HepG2 (cell line): ENCODE data around the gene MSI2. TPM values are rescaled to one million over a fixed set of nuclear protein-coding genes. Genes with fewer than 3 reads are reported as not detected.

Source experiments
- ATAC-seq: fragments of 200-7000 bp; cut with Tn5 transposase; 3 replicates; pipeline ENCODE4 v1.9.1; 2020; ENCODE audit warnings: mild to moderate bottlenecking, moderate library complexity
- BruUV-seq: library from RNA; stranded (reverse); fragments of 400-500 nt; replicated peaks from 2 replicates; lab custom pipeline; 2021; lab: Mats Ljungman, UMichigan
- CTCF ChIA-PET: fragments of 300-600 bp; formaldehyde crosslinking; extraction: SDS; loops from one replicate; lab custom pipeline; 2021; ENCODE audit warnings: low total read pairs, inconsistent platforms, low intra/inter-chr PET ratio; lab: Yijun Ruan, JAX
- POLR2A ChIA-PET: fragments of 350-600 bp; sonication (Branson Sonifier 250); formaldehyde crosslinking; loops from one replicate; lab custom pipeline; 2020; ENCODE audit warnings: antibody characterized with exemption, inconsistent platforms; lab: Yijun Ruan, JAX
- DNase-seq: peaks from one replicate; pipeline ENCODE4 v3.0.0-alpha.2; 2015; ENCODE audit warnings: low spot score
- FAIRE-seq: peaks from 3 replicates; lab custom pipeline; 2011; peaks lifted over from hg19 to GRCh38; lab: Jason Lieb, UNC
- H2AFZ ChIP-seq: one replicate; pipeline ENCODE4 v1.6.1; 2011; ENCODE audit warnings: low read length, inconsistent platforms
- H3K27ac ChIP-seq: fragments of 300-600 bp; 3 replicates; pipeline ENCODE4 v1.8.0; 2011; ENCODE audit warnings: mixed run types, mild to moderate bottlenecking, mixed read lengths, low read length, inconsistent platforms; ENCODE audit not compliant: insufficient read depth; ENCODE audit errors: extremely low read length
- H3K27me3 ChIP-seq, 2 experiments: fragments of 200-600 bp in 1 of 2; 2 replicates in 1 of 2; 3 replicates in 1 of 2; pipeline versions ENCODE4 v1.6.0 to v1.8.0; 2011; ENCODE audit warnings: low read length in 2 of 2, mild to moderate bottlenecking in 2 of 2, moderate library complexity in 2 of 2, inconsistent platforms in 1 of 2; ENCODE audit not compliant: insufficient read depth in 2 of 2, control insufficient read depth in 1 of 2
- H3K36me3 ChIP-seq, 2 experiments: fragments of 200-600 bp in 1 of 2; replicated peaks in 1 of 2; 2 replicates in 1 of 2; 3 replicates in 1 of 2; pipeline versions ENCODE4 v1.5.1 to v1.8.0; 2011; ENCODE audit warnings: low read length in 2 of 2, inconsistent platforms in 1 of 2; ENCODE audit not compliant: insufficient read depth in 2 of 2, control insufficient read depth in 1 of 2
- H3K4me1 ChIP-seq: 2 replicates; pipeline ENCODE4 v1.5.1; 2012; ENCODE audit warnings: low read length, inconsistent platforms; ENCODE audit not compliant: insufficient read depth
- H3K4me2 ChIP-seq: 2 replicates; pipeline ENCODE4 v1.6.0; 2011; ENCODE audit warnings: low read depth, low read length, inconsistent platforms
- H3K4me3 ChIP-seq, 3 experiments: fragments of 200-600 bp in 1 of 3; sonication (generic), shearing (Covaris generic) in 1 of 3; replicated peaks in 1 of 3; 2 replicates each; pipeline ENCODE4 v1.5.1; 2011 to 2016; ENCODE audit warnings: low read length in 3 of 3, inconsistent platforms in 2 of 3, low read depth in 2 of 3, mild to moderate bottlenecking in 2 of 3, control low read depth in 1 of 3, mixed read lengths in 1 of 3; ENCODE audit not compliant: insufficient read depth in 1 of 3
- H3K79me2 ChIP-seq: one replicate; pipeline ENCODE4 v1.6.1; 2011; ENCODE audit warnings: low read length, inconsistent platforms; ENCODE audit not compliant: insufficient read depth
- H3K9ac ChIP-seq: 2 replicates; pipeline ENCODE4 v1.6.0; 2011; ENCODE audit warnings: mild to moderate bottlenecking, low read depth, low read length, inconsistent platforms; ENCODE audit not compliant: insufficient read depth
- H3K9me3 ChIP-seq: 2 replicates; pipeline ENCODE4 v1.5.1; 2012; ENCODE audit warnings: mild to moderate bottlenecking, low read length
- H4K20me1 ChIP-seq: 2 replicates; pipeline ENCODE4 v1.6.0; 2011; ENCODE audit warnings: inconsistent platforms, mild to moderate bottlenecking, low read length, moderate library complexity; ENCODE audit not compliant: insufficient read depth
- AHDC1 ChIP-seq: sonication (generic); formaldehyde crosslinking; IDR thresholded peaks from 2 replicates; pipeline ENCODE4 v1.5.1; 2020; ENCODE audit warnings: mild to moderate bottlenecking, missing genetic modification reagents, borderline replicate concordance
- CENPX ChIP-seq: sonication (generic); formaldehyde crosslinking; IDR thresholded peaks from 2 replicates; pipeline ENCODE4 v1.9.0; 2021; ENCODE audit warnings: mild to moderate bottlenecking, missing genetic modification reagents, moderate library complexity
- FOXK1 ChIP-seq: sonication (generic); formaldehyde crosslinking; IDR thresholded peaks from 2 replicates; pipeline ENCODE4 v1.4.0; 2020; ENCODE audit warnings: low read depth, missing genetic modification reagents, borderline replicate concordance
- KLF16 ChIP-seq, 2 experiments: sonication (generic) in 1 of 2; formaldehyde crosslinking in 1 of 2; IDR thresholded peaks; 2 replicates each; pipeline versions ENCODE4 v1.6.1 to v1.8.0; 2016 to 2023; ENCODE audit warnings: missing genetic modification reagents in 2 of 2, missing compliant biosample characterization in 1 of 2
- MTF2 ChIP-seq: sonication (generic); formaldehyde crosslinking; IDR thresholded peaks from 2 replicates; pipeline ENCODE4 v1.5.0; 2020; ENCODE audit warnings: missing genetic modification reagents, borderline replicate concordance
- SRY ChIP-seq: sonication (generic); formaldehyde crosslinking; IDR thresholded peaks from 2 replicates; pipeline ENCODE4 v1.8.0; 2022; ENCODE audit warnings: mild to moderate bottlenecking, missing genetic modification reagents
- TBX2 ChIP-seq: sonication (generic); formaldehyde crosslinking; IDR thresholded peaks from 2 replicates; pipeline ENCODE4 v1.5.0; 2020; ENCODE audit warnings: missing genetic modification reagents, mild to moderate bottlenecking, borderline replicate concordance
- TIGD3 ChIP-seq: sonication (generic); formaldehyde crosslinking; IDR thresholded peaks from 2 replicates; pipeline ENCODE4 v1.5.1; 2020; ENCODE audit warnings: mild to moderate bottlenecking, missing genetic modification reagents, borderline replicate concordance
- ZBTB20 ChIP-seq: sonication (generic); formaldehyde crosslinking; IDR thresholded peaks from 2 replicates; pipeline ENCODE4 v1.8.1; 2023; ENCODE audit warnings: missing genetic modification reagents, low read depth, mild to moderate bottlenecking, borderline replicate concordance
- ZBTB37 ChIP-seq: sonication (generic); formaldehyde crosslinking; IDR thresholded peaks from 2 replicates; pipeline ENCODE4 v1.4.0; 2020; ENCODE audit warnings: mild to moderate bottlenecking, missing genetic modification reagents
- ZFY ChIP-seq: sonication (generic); formaldehyde crosslinking; IDR thresholded peaks from 2 replicates; pipeline ENCODE4 v1.4.0; 2020; ENCODE audit warnings: missing genetic modification reagents
- ZNF205 ChIP-seq: IDR thresholded peaks from 2 replicates; pipeline ENCODE4 v1.6.1; 2018; ENCODE audit warnings: missing biosample characterization, missing genetic modification reagents
- ZNF382 ChIP-seq: sonication (generic); formaldehyde crosslinking; IDR thresholded peaks from 2 replicates; pipeline ENCODE4 v1.5.0; 2020; ENCODE audit warnings: missing genetic modification reagents, mild to moderate bottlenecking, borderline replicate concordance
- ZNF629 ChIP-seq: sonication (generic); formaldehyde crosslinking; conservative IDR thresholded peaks from 2 replicates; pipeline ENCODE4 v1.5.0; 2020; ENCODE audit warnings: missing genetic modification reagents
- WGBS: methylation state at CpG from one replicate; pipeline ENCODE4 v1.1.6; 2017; ENCODE audit warnings: low lambda C conversion rate; 5-methylcytosine and 5-hydroxymethylcytosine counted together
- in situ Hi-C: cut with HindIII; loops from 2 replicates; pipeline ENCODE4 v1.10.0; 2017; ENCODE audit warnings: low pct_unique_long_range_greater_than_20kb; ENCODE audit not compliant: extremely low pct_ligation_motif_present
- intact Hi-C: fragments of 100-400 bp; cut with micrococcal nuclease; formaldehyde crosslinking; loops from one replicate; pipeline ENCODE4 v1.10.0; 2022; ENCODE audit not compliant: unreplicated experiment
- polyA plus RNA-seq, 8 experiments: library from polyadenylated mRNA; depleted of rRNA in 3 of 8; stranded (reverse) in 7 of 8; unstranded in 1 of 8; fragments of >200 nt; fragmentation: Illumina TruSeq in 4 of 8; extraction: Trizol in 4 of 8; gene quantifications; 2 replicates each; pipeline versions ENCODE4 v1.2.1 to v1.2.3, GENCODE V29; 2011 to 2016; ENCODE audit warnings: low read depth in 4 of 8, missing spikeins in 1 of 8, mixed read lengths in 1 of 8; ENCODE audit not compliant: insufficient read depth in 1 of 8
- total RNA-seq, 5 experiments: library from RNA; depleted of rRNA; stranded (reverse); fragments of >200 nt; fragmentation: Illumina TruSeq; extraction: Trizol; gene quantifications; 2 replicates each; pipeline ENCODE4 v1.2.3, GENCODE V29; 2016; ENCODE audit warnings: low read depth in 1 of 5

Gene MSI2
- total and polyA plus RNA-seq, 2 of the 13 experiments (the other 11 are each of a cell fraction or from before 2014, with no cell fraction given) = 77.5 to 78.4 TPM

- no peak for TF ChIP-seq SRY (CRISPR knock-in tag)
- TF ChIP-seq FOXK1 (CRISPR knock-in tag) = peak; percentile 16; the same call in 1 of the 2 replicates
- TF ChIP-seq MTF2 = no peak
- TF ChIP-seq ZFY (CRISPR knock-in tag) = peak; percentile 26; the same call in 1 of the 2 replicates
- no peak for TF ChIP-seq ZNF382
- peak in 1 of 2 experiments; percentile 50; a peak in 1 of 4 replicates for TF ChIP-seq KLF16 (CRISPR knock-in tag; IDR thresholded peaks at IDR 0.05)
Measured at GRCh38 chr17:57410169-57410568, 153.8 kb downstream of the MSI2 start (continued).

GRCh38 chr17:57412520-57413096 lies 156.3 kb downstream of the MSI2 start:
- no peaks in the 10 kb centered on the region for H3K27me3 ChIP-seq
- H4K20me1 ChIP-seq = no peaks in the 10 kb centered on the region
- FAIRE-seq = no peak
- H3K79me2 ChIP-seq = peaks cover 61% of the 10 kb centered on the region
- intact Hi-C loops = no loop called here
- BruUV-seq = no TSS peak
- H3K36me3 ChIP-seq = peaks cover 4 to 6% of the 10 kb centered on the region in 2 experiments; a peak in 3 of 5 replicates
- H3K4me3 ChIP-seq = no peak overlapping the region
- CTCF ChIA-PET = no interaction called here
- in situ Hi-C loops = no loop called here
- 0 out of 2 replicates have a peak overlapping the region, but pooled peaks have one; percentile 4 for H3K9ac ChIP-seq
- 41% methylated on average over 2 of the region's 2 CpGs for WGBS
- DNase-seq = no peak
- peak overlapping the region; percentile 86 for H3K27ac ChIP-seq
- ATAC-seq = no peak
- H3K4me2 ChIP-seq = no peak overlapping the region
- no peak overlapping the region for H2AFZ ChIP-seq
- H3K9me3 ChIP-seq = no peaks in the 10 kb centered on the region
- peaks cover 90% of the 10 kb centered on the region for H3K4me1 ChIP-seq
- POLR2A ChIA-PET = interaction anchor here (0.6 to 2.2 kb wide), 3 partner anchors 105 to 156 kb away, joined by 3 to 11 read pairs (median 3); partner anchors contain the start of gene MSI2
- TF ChIP-seq AHDC1 (0 out of 2 replicates have a peak, but pooled peaks have one; percentile 28), CENPX (CRISPR knock-in tag) (no peak), TIGD3 (CRISPR knock-in tag) (no peak), ZNF629 (CRISPR knock-in tag) (peak; percentile 98), ZNF205 (CRISPR knock-in tag) (peak; percentile 81; the same call in 1 of the 2 replicates), ZBTB20 (CRISPR knock-in tag) (no peak), TBX2 (CRISPR knock-in tag) (0 out of 2 replicates have a peak, but pooled peaks have one; percentile 23), ZBTB37 (CRISPR knock-in tag) (0 out of 2 replicates have a peak, but pooled peaks have one; percentile 5)
